PC-9 (cell line): ENCODE data around the gene ANXA11. TPM values are rescaled to one million over a fixed set of nuclear protein-coding genes. Genes with fewer than 3 reads are reported as not detected.
"Not testable (repeated sequence)": the region's sequence is repeated elsewhere in the genome, so short reads cannot be mapped to it uniquely, and the experiment has no call there.

Source experiments
- BruUV-seq: library from RNA; stranded (reverse); fragments of 400-500 nt; replicated peaks from 2 replicates; lab custom pipeline; 2021; lab: Mats Ljungman, UMichigan
- CTCF ChIA-PET: fragments of 300-600 bp; sonication (Branson Sonifier 250); formaldehyde crosslinking; loops from one replicate; lab custom pipeline; 2022; ENCODE audit warnings: antibody characterized with exemption; lab: Charles Lee
- POLR2A ChIA-PET: fragments of 300-600 bp; sonication (Branson Sonifier 250); formaldehyde crosslinking; loops from one replicate; lab custom pipeline; 2022; ENCODE audit warnings: antibody characterized with exemption; ENCODE audit not compliant: unreplicated experiment; lab: Charles Lee
- DNase-seq, 2 experiments: peaks; one replicate each; pipeline versions ENCODE4 v3.0.0 to v3.0.0-alpha.2; 2015 to 2022; ENCODE audit warnings: mixed read lengths in 1 of 2
- H2AFZ ChIP-seq: fragments of 200-600 bp; sonication (generic); 2 replicates; pipeline ENCODE4 v1.8.1; 2017; ENCODE audit warnings: antibody characterized with exemption
- H3F3A ChIP-seq: fragments of 200-600 bp; sonication (generic); 2 replicates; pipeline ENCODE4 v1.8.1; 2017; ENCODE audit warnings: antibody characterized with exemption, mild to moderate bottlenecking, low read depth; ENCODE audit not compliant: insufficient read depth
- H3K27ac ChIP-seq: fragments of 200-600 bp; sonication (generic); 2 replicates; pipeline ENCODE4 v1.6.1; 2016; ENCODE audit warnings: mixed run types
- H3K27me3 ChIP-seq: fragments of 200-600 bp; sonication (generic); 2 replicates; pipeline ENCODE4 v1.6.1; 2016; ENCODE audit warnings: low read depth, mixed run types; ENCODE audit not compliant: insufficient read depth
- H3K36me3 ChIP-seq: fragments of 200-600 bp; sonication (generic); 2 replicates; pipeline ENCODE4 v1.6.1; 2016; ENCODE audit warnings: low read depth, mixed run types
- H3K4me1 ChIP-seq: fragments of 200-600 bp; sonication (generic); replicated peaks from 2 replicates; pipeline ENCODE4 v1.6.1; 2016; ENCODE audit warnings: mixed run types; ENCODE audit not compliant: insufficient read depth
- H3K4me2 ChIP-seq: fragments of 200-600 bp; sonication (generic); 2 replicates; pipeline ENCODE4 v1.6.1; 2017; ENCODE audit warnings: mixed run types
- H3K4me3 ChIP-seq: fragments of 200-600 bp; sonication (generic); 2 replicates; pipeline ENCODE4 v1.6.1; 2016; ENCODE audit warnings: mixed run types
- H3K79me2 ChIP-seq: fragments of 200-600 bp; sonication (generic); 2 replicates; pipeline ENCODE4 v1.6.1; 2017; ENCODE audit warnings: low read depth, mixed run types
- H3K9me2 ChIP-seq: fragments of 200-600 bp; sonication (generic); 2 replicates; pipeline ENCODE4 v1.8.1; 2017; ENCODE audit warnings: mild to moderate bottlenecking; ENCODE audit not compliant: insufficient read depth
- H3K9me3 ChIP-seq: fragments of 200-600 bp; sonication (generic); 2 replicates; pipeline ENCODE4 v1.8.1; 2016; ENCODE audit warnings: low read depth; ENCODE audit not compliant: insufficient read depth
- H4K20me1 ChIP-seq: fragments of 200-600 bp; sonication (generic); 2 replicates; pipeline ENCODE4 v1.8.1; 2017; ENCODE audit not compliant: insufficient read depth
- EZH2 ChIP-seq: fragments of 200-600 bp; sonication (generic); IDR thresholded peaks from 2 replicates; pipeline ENCODE4 v1.8.0; 2017; ENCODE audit warnings: antibody characterized with exemption, low read depth
- intact Hi-C: fragments of 100-400 bp; cut with micrococcal nuclease; formaldehyde crosslinking; loops from one replicate; pipeline ENCODE4 v1.10.0; 2022; ENCODE audit not compliant: unreplicated experiment
- total RNA-seq: library from RNA; stranded (reverse); gene quantifications from 2 replicates; pipeline ENCODE4 v1.2.3, GENCODE V29; 2021
- TF ChIP-seq, protein P1 (sequence below): fragments of 200-600 bp; sonication (generic); conservative IDR thresholded peaks from 2 replicates; pipeline ENCODE4 v1.6.1; 2017; ENCODE audit warnings: mixed run types, antibody characterized with exemption, mild to moderate bottlenecking, moderate library complexity

Gene ANXA11
- total RNA-seq, 1 experiment from 2014 or later = 318 TPM

DNA sequence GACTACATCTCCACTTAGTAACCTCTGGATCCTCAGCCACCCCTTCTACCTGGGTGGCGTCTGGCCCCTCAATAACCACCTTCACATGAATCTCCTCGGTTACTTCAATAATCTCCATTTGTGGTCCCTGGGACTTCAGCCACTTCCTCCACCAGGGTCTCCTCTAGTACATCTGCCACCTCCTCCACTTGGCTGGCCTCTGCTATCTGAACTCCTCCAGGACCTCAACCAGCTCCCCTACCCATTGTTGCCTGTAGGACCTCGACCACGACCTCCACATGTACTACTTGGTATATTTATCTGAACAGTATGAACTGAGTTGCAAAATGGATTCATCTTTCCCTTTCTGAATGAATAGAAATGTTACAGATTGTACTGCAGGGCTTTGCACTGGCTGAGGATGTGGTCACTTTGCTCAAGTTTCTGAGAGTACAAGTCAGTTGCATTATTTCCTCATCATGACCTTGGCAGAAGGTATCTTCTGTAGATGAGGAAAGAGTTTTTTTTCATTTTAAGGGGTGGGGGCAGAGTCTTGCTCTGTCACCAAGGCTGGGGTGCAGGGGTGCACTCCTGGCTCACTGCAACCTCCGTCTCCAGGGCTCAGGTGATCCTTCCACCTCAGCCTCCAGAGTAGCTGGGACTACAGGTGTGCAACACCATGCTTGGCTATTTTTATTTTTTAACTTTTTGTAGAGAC, 48.1 kb upstream of the ANXA11 start:
- Histone ChIP-seq H3K9me2 (no peaks in the 10 kb centered on the region), H3K4me2 (peak overlapping the region; percentile 48), H4K20me1 (no peaks in the 10 kb centered on the region), H3K9me3 (no peaks in the 10 kb centered on the region), H3K27me3 (peaks cover 5% of the 10 kb centered on the region; the same call in 1 of the 2 replicates), H3K4me1 (peaks cover 18% of the 10 kb centered on the region), H3K36me3 (no peaks in the 10 kb centered on the region), H2AFZ (no peak overlapping the region), H3K27ac (no peak overlapping the region), H3K79me2 (no peaks in the 10 kb centered on the region), H3K4me3 (no peak overlapping the region), H3F3A (no peaks in the 10 kb centered on the region)
- CTCF ChIA-PET = no interaction called here
- POLR2A ChIA-PET = no interaction called here
- no peak for DNase-seq
- no TSS peak for BruUV-seq
- intact Hi-C loops = no loop called here
- TF ChIP-seq, protein P1, sequence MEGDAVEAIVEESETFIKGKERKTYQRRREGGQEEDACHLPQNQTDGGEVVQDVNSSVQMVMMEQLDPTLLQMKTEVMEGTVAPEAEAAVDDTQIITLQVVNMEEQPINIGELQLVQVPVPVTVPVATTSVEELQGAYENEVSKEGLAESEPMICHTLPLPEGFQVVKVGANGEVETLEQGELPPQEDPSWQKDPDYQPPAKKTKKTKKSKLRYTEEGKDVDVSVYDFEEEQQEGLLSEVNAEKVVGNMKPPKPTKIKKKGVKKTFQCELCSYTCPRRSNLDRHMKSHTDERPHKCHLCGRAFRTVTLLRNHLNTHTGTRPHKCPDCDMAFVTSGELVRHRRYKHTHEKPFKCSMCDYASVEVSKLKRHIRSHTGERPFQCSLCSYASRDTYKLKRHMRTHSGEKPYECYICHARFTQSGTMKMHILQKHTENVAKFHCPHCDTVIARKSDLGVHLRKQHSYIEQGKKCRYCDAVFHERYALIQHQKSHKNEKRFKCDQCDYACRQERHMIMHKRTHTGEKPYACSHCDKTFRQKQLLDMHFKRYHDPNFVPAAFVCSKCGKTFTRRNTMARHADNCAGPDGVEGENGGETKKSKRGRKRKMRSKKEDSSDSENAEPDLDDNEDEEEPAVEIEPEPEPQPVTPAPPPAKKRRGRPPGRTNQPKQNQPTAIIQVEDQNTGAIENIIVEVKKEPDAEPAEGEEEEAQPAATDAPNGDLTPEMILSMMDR = no peak
- no peak for TF ChIP-seq EZH2

GRCh38 chr10:80252296-80252887, 47.1 kb upstream of the ANXA11 start:
- Histone ChIP-seq H4K20me1 (no peaks in the 10 kb centered on the region), H3K79me2 (no peaks in the 10 kb centered on the region), H3K4me1 (peaks cover 18% of the 10 kb centered on the region), H3K36me3 (no peaks in the 10 kb centered on the region), H3K9me2 (no peaks in the 10 kb centered on the region), H2AFZ (no peak overlapping the region), H3K27me3 (peaks cover 6% of the 10 kb centered on the region; the same call in 1 of the 2 replicates), H3K4me3 (no peak overlapping the region), H3K4me2 (no peak overlapping the region), H3F3A (no peaks in the 10 kb centered on the region), H3K27ac (no peak overlapping the region), H3K9me3 (no peaks in the 10 kb centered on the region)
- TF ChIP-seq, protein P1 = no peak
- intact Hi-C loops = no loop called here
- no TSS peak for BruUV-seq
- POLR2A ChIA-PET = no interaction called here
- no peak for DNase-seq
- CTCF ChIA-PET = interaction anchor here (0.6 kb wide), 1 partner anchor 205 kb away, joined by 15 read pairs; no protein-coding TSS in a partner anchor

DNA sequence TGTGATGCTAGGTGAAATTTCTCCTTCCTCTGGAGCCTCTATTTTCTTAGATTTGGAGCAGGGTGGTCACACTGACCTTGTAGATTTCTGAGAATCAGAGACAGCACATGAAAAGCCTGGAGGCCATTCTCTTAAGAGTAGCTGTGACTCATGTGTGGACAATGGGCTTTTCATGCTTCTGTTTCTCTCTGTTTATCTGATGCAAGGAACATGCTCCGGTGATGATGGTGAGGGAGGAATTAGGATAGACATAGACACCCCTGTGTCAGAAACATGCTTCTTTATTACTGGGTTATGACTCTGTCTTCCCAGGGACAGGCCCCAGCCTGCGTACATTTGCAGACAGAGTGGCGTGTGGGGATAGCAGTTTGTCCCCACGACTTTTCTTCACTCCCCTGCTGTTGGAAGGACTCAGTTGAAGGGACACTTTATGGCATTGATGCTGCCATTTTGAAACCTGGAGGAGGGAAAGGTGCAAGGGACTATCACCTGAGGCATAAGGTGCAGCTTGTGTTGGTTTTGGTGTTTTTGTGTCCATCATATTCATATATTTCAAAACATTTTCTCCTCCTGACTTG, 46.5 kb upstream of the ANXA11 start:
- H3K27ac ChIP-seq, BruUV-seq, H3F3A ChIP-seq, H3K27me3 ChIP-seq, H3K4me3 ChIP-seq, H3K36me3 ChIP-seq, H3K79me2 ChIP-seq, H3K9me2 ChIP-seq, DNase-seq, H3K9me3 ChIP-seq, POLR2A ChIA-PET, H3K4me2 ChIP-seq, H2AFZ ChIP-seq, H4K20me1 ChIP-seq, intact Hi-C loops: not testable (repeated sequence)
- peaks cover 18% of the 10 kb centered on the region for H3K4me1 ChIP-seq
- CTCF ChIA-PET = interaction anchor here (0.6 kb wide), 1 partner anchor 204 kb away, joined by 15 read pairs; no protein-coding TSS in a partner anchor

DNA sequence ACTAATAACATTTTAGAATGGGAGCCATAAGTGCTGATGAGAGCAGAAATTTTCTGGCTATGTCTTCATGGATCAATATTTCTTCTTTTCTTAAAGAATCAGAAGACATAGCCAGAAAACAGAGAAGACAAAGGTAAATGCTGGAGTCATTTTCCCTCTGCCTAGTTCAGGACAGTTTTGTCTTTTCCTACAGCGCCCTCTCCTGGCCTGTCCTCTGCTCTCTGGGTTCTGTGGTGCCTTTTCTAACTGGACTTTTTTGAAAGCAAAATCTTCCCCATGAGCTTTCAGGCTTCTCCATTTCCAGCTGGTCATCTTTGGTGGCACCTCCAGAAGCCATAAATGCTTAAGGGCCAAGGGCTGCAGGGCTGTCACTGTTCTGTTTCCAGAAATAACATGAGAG, 45.1 kb upstream of the ANXA11 start:
- H4K20me1 ChIP-seq, CTCF ChIA-PET: not testable (repeated sequence)

GRCh38 chr10:80249906-80250305, 44.6 kb upstream of the ANXA11 start:
- H3K4me3 ChIP-seq, H3F3A ChIP-seq, H3K79me2 ChIP-seq, H2AFZ ChIP-seq, intact Hi-C loops, BruUV-seq, H3K27me3 ChIP-seq, H3K9me2 ChIP-seq, H3K4me2 ChIP-seq, H3K36me3 ChIP-seq, CTCF ChIA-PET, DNase-seq, H3K27ac ChIP-seq, H3K9me3 ChIP-seq, H4K20me1 ChIP-seq, POLR2A ChIA-PET: not testable (repeated sequence)
- H3K4me1 ChIP-seq = peaks cover 18% of the 10 kb centered on the region

More for the DNA sequence above, 45.1 kb upstream of the ANXA11 start:
- H3K4me2 ChIP-seq, H3K27ac ChIP-seq, H3K4me3 ChIP-seq, H3K36me3 ChIP-seq, H3K9me3 ChIP-seq, H3K27me3 ChIP-seq, H3K79me2 ChIP-seq, H3F3A ChIP-seq, intact Hi-C loops, POLR2A ChIA-PET, BruUV-seq, H2AFZ ChIP-seq, H3K9me2 ChIP-seq, DNase-seq: not testable (repeated sequence)
- H3K4me1 ChIP-seq = peaks cover 18% of the 10 kb centered on the region
